Liver (tissue), 9 donors: Measurements from ENCODE around the gene SIRT5. TPM values are rescaled to one million over a fixed set of nuclear protein-coding genes. Genes with fewer than 3 reads are reported as not detected.

Experiments
- DNase-seq: peaks from one replicate; pipeline ENCODE4 v3.0.0-alpha.2; 2017; ENCODE audit warnings: low spot score
- H3K27ac ChIP-seq, 2 donors: one replicate each; pipeline ENCODE4 v1.7.0; 2013; ENCODE audit warnings: inconsistent platforms in 2 of 2, low read length in 2 of 2, control low read depth in 1 of 2, low read depth in 1 of 2, mild to moderate bottlenecking in 1 of 2
- H3K27me3 ChIP-seq, 4 donors: one replicate each; pipeline versions ENCODE4 v1.6.1 to v1.7.0; 2013; ENCODE audit warnings: low read length in 3 of 4, inconsistent platforms in 1 of 4, mild to moderate bottlenecking in 1 of 4, moderate library complexity in 1 of 4; ENCODE audit not compliant: control insufficient read depth in 4 of 4, insufficient read depth in 4 of 4
- H3K36me3 ChIP-seq, 4 donors: one replicate each; pipeline versions ENCODE4 v1.6.1 to v1.7.0; 2013; ENCODE audit warnings: low read length in 3 of 4, mild to moderate bottlenecking in 3 of 4, low read depth in 1 of 4, moderate library complexity in 1 of 4; ENCODE audit not compliant: control insufficient read depth in 4 of 4, insufficient read depth in 3 of 4
- H3K4me1 ChIP-seq, 4 donors: one replicate each; pipeline versions ENCODE4 v1.6.1 to v1.7.0; 2013; ENCODE audit warnings: low read length in 3 of 4, mild to moderate bottlenecking in 3 of 4, moderate library complexity in 1 of 4; ENCODE audit not compliant: control insufficient read depth in 4 of 4, insufficient read depth in 4 of 4
- H3K4me3 ChIP-seq, 3 donors: one replicate each; pipeline versions ENCODE4 v1.6.1 to v1.7.0; 2013; ENCODE audit warnings: low read length in 3 of 3, control low read depth in 1 of 3, low read depth in 1 of 3, mild to moderate bottlenecking in 1 of 3
- H3K9ac ChIP-seq, 2 donors: one replicate each; pipeline ENCODE4 v1.7.0; 2013; ENCODE audit warnings: low read length in 2 of 2, mild to moderate bottlenecking in 2 of 2, moderate library complexity in 2 of 2, control low read depth in 1 of 2, low read depth in 1 of 2
- H3K9me3 ChIP-seq, 4 donors: one replicate each; pipeline versions ENCODE4 v1.6.1 to v1.7.0; 2013; ENCODE audit warnings: low read length in 3 of 4; ENCODE audit not compliant: control insufficient read depth in 4 of 4
- ATF3 ChIP-seq: IDR thresholded peaks from 2 replicates; pipeline ENCODE4 v1.6.1; 2016; ENCODE audit warnings: antibody characterized with exemption
- CTCF ChIP-seq: fragments of 150-350 bp; IDR thresholded peaks from 2 replicates; pipeline ENCODE4 v1.5.1; 2017; ENCODE audit warnings: improper control_type of control experiment, low read depth, low read length; ENCODE audit not compliant: missing input control
- EGR1 ChIP-seq, 2 donors: IDR thresholded peaks; 2 replicates each; pipeline ENCODE4 v1.6.1; 2016 to 2018; ENCODE audit warnings: antibody characterized with exemption in 2 of 2, low read depth in 2 of 2
- FOXA1 ChIP-seq: IDR thresholded peaks from 2 replicates; pipeline ENCODE4 v1.6.1; 2016; ENCODE audit warnings: antibody characterized with exemption
- FOXA2 ChIP-seq: IDR thresholded peaks from 2 replicates; pipeline ENCODE4 v1.6.1; 2016; ENCODE audit warnings: antibody characterized with exemption
- GABPA ChIP-seq, 2 donors: IDR thresholded peaks in 1 of 2; conservative IDR thresholded peaks in 1 of 2; 2 replicates each; pipeline ENCODE4 v1.6.1; 2016; ENCODE audit warnings: antibody characterized with exemption in 2 of 2, mild to moderate bottlenecking in 1 of 2, moderate library complexity in 1 of 2
- HNF4A ChIP-seq, 2 donors: conservative IDR thresholded peaks; 2 replicates each; pipeline ENCODE4 v1.6.1; 2016; ENCODE audit warnings: antibody characterized with exemption in 2 of 2, mild to moderate bottlenecking in 2 of 2
- HNF4G ChIP-seq: IDR thresholded peaks from 2 replicates; pipeline ENCODE4 v1.6.1; 2016; ENCODE audit warnings: antibody characterized with exemption
- JUND ChIP-seq, 2 donors: IDR thresholded peaks; 2 replicates each; pipeline ENCODE4 v1.6.1; 2016; ENCODE audit warnings: antibody characterized with exemption in 2 of 2
- MAX ChIP-seq: IDR thresholded peaks from 2 replicates; pipeline ENCODE4 v1.6.1; 2016; ENCODE audit warnings: antibody characterized with exemption
- NR2F2 ChIP-seq: IDR thresholded peaks from 2 replicates; pipeline ENCODE4 v1.6.1; 2016; ENCODE audit warnings: antibody characterized with exemption
- RAD21 ChIP-seq, 2 donors: IDR thresholded peaks; 2 replicates each; pipeline ENCODE4 v1.6.1; 2016; ENCODE audit warnings: antibody characterized with exemption in 2 of 2, mild to moderate bottlenecking in 2 of 2
- REST ChIP-seq: IDR thresholded peaks from 2 replicates; pipeline ENCODE4 v1.6.1; 2016; ENCODE audit warnings: antibody characterized with exemption, mild to moderate bottlenecking
- RXRA ChIP-seq, 2 donors: IDR thresholded peaks; 2 replicates each; pipeline ENCODE4 v1.6.1; 2017 to 2018; ENCODE audit warnings: antibody characterized with exemption in 2 of 2, mild to moderate bottlenecking in 1 of 2
- SP1 ChIP-seq: IDR thresholded peaks from 2 replicates; pipeline ENCODE4 v1.6.1; 2018; ENCODE audit warnings: antibody characterized with exemption, mild to moderate bottlenecking
- TAF1 ChIP-seq: conservative IDR thresholded peaks from 2 replicates; pipeline ENCODE4 v1.6.1; 2016; ENCODE audit warnings: antibody characterized with exemption, mild to moderate bottlenecking
- YY1 ChIP-seq: IDR thresholded peaks from 2 replicates; pipeline ENCODE4 v1.6.1; 2016; ENCODE audit warnings: antibody characterized with exemption, mild to moderate bottlenecking
- ZBTB33 ChIP-seq: IDR thresholded peaks from 2 replicates; pipeline ENCODE4 v1.6.1; 2016; ENCODE audit warnings: antibody characterized with exemption
- WGBS: extraction: QIAGEN DNeasy Blood & Tissue Kit; methylation state at CpG from one replicate; pipeline ENCODE4 v1.1.7; 2013; 5-methylcytosine and 5-hydroxymethylcytosine counted together
- polyA plus RNA-seq, 2 donors: library from polyadenylated mRNA; stranded (reverse) in 1 of 2; unstranded in 1 of 2; fragments of 200-250 nt in 1 of 2; fragments of >200 nt in 1 of 2; fragmentation: Nextera tagmentation in 1 of 2; extraction: Ambion mirVana in 1 of 2; gene quantifications; one replicate each; pipeline versions ENCODE4 v1.2.1 to v1.2.3, GENCODE V29; 2013 to 2015
- total RNA-seq, 2 donors: library from RNA; depleted of rRNA; stranded (reverse); fragments of >200 nt; gene quantifications; one replicate each; pipeline ENCODE4 v1.2.3, GENCODE V29; 2014
- donor health status: healthy.
- donor health status: healthy.
- donor health status: healthy.
- donor health status: healthy.
- donor health status: healthy.

The SIRT5 gene
- total and polyA plus RNA-seq, 4 donors = 7.5 to 12.6 (median 8.8) TPM

GRCh38 chr6:13545885-13546284 lies 28.5 kb upstream of the SIRT5 start:
- no peak overlapping the region for H3K4me3 ChIP-seq
- TF ChIP-seq YY1 (no peak), MAX (no peak), HNF4A (conservative IDR thresholded peaks at IDR 0.05) (no peak), TAF1 (no peak), EGR1 (IDR thresholded peaks at IDR 0.05; ENCODE audit: low read depth in 2 of 2) (no peak), HNF4G (no peak), RXRA (IDR thresholded peaks at IDR 0.05) (no peak)
- no peak overlapping the region for H3K27ac ChIP-seq

GRCh38 chr6:13548500-13549210 lies 25.7 kb upstream of the SIRT5 start:
- 29% methylated on average over 4 of the region's 4 CpGs for WGBS
- Histone ChIP-seq H3K27me3 (no peaks in the 10 kb centered on the region), H3K36me3 (no peaks in the 10 kb centered on the region), H3K4me1 (peaks cover 0 to 17% (median 4%) of the 10 kb centered on the region in 4 donors), H3K4me3 (peak overlapping the region in 1 of 3 donors; percentile 22), H3K27ac (peak overlapping the region; percentile 75 to 96), H3K9ac (no peak overlapping the region), H3K9me3 (no peaks in the 10 kb centered on the region)
- no peak for DNase-seq
- TF ChIP-seq REST (no peak), EGR1 (IDR thresholded peaks at IDR 0.05; ENCODE audit: low read depth in 2 of 2) (peak in 1 of 2 donors; percentile 72), SP1 (peak; percentile 98), GABPA (IDR thresholded peaks at IDR 0.05 in 1 of 2, conservative IDR thresholded peaks at IDR 0.05 in 1 of 2) (peak; percentile 14 to 56), MAX (peak; percentile 91), RXRA (IDR thresholded peaks at IDR 0.05) (peak; percentile 96 to 97), FOXA2 (no peak), ATF3 (peak; percentile 91), FOXA1 (peak; percentile 51), NR2F2 (peak; percentile 96), HNF4G (peak; percentile 100), JUND (IDR thresholded peaks at IDR 0.05) (peak; percentile 97 to 98), RAD21 (IDR thresholded peaks at IDR 0.05) (peak; percentile 66), TAF1 (no peak), ZBTB33 (peak; percentile 93), CTCF (no peak), YY1 (peak; percentile 68), HNF4A (conservative IDR thresholded peaks at IDR 0.05) (peak; percentile 100)

More at GRCh38 chr6:13545885-13546284, 28.5 kb upstream of the SIRT5 start:
- DNase-seq = no peak
- Histone ChIP-seq H3K9me3 (no peaks in the 10 kb centered on the region), H3K4me1 (peaks cover 0 to 17% (median 4%) of the 10 kb centered on the region in 4 donors), H3K9ac (no peak overlapping the region), H3K27me3 (no peaks in the 10 kb centered on the region), H3K36me3 (no peaks in the 10 kb centered on the region)
